Thyroid gland (tissue), 4 donors: ENCODE results near the gene PIK3R5.

Experiments used
- CTCF ChIP-seq, 6 experiments: fragments of 200-600 bp in 3 of 6; fragments of 450-650 bp in 3 of 6; sonication (generic) in 3 of 6; IDR thresholded peaks; one replicate each; pipeline ENCODE4 v1.5.1; 2016 to 2019; ENCODE audit warnings: antibody characterized with exemption in 6 of 6, mild to moderate bottlenecking in 2 of 6, inconsistent platforms in 1 of 6, moderate library complexity in 1 of 6
- POLR2A ChIP-seq, 2 donors: fragments of 450-650 bp; IDR thresholded peaks; one replicate each; pipeline ENCODE4 v1.6.1; 2017; ENCODE audit warnings: antibody characterized with exemption in 2 of 2, mild to moderate bottlenecking in 2 of 2, moderate library complexity in 1 of 2

GRCh38 chr17:8975091-8975725 lies 9.7 kb upstream of the PIK3R5 start:
- TF ChIP-seq CTCF (IDR thresholded peaks at IDR 0.05) (no peak), POLR2A (IDR thresholded peaks at IDR 0.05) (no peak)
